Measurements from ENCODE around the gene LRRC41.
A peak's percentile ranks its signal among the peaks of the same experiment; 100 is the strongest.

The LRRC41 gene

DNA sequence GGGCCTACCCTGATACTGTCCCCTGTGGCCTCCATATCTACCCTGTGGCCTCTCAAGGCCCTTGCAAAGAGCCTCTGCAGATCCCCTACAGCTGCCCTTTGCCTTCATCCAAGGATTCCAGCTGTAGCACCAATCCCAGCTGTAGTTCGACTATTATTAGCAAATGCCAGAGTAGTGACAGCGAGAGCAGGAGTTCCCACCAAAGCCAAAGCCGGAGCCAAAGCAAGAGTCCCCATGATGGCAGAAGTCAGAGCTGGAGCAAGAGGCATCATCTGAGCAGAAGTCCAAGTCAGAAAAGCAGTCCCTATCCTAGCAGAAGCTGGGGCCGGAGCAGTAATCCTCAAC is 39.9 kb upstream of the LRRC41 start:
- TF ChIP-seq ZNF426 (tag by site-specific recombination; IDR thresholded peaks at IDR 0.05) = no peak
- TF ChIP-seq ZNF747 (tag by site-specific recombination; IDR thresholded peaks at IDR 0.05) = no peak
- TF ChIP-seq SP3 (tag by site-specific recombination; IDR thresholded peaks at IDR 0.05) = no peak
- TF ChIP-seq ZNF112 (tag by site-specific recombination; IDR thresholded peaks at IDR 0.05) = no peak
- TF ChIP-seq, protein P1, sequence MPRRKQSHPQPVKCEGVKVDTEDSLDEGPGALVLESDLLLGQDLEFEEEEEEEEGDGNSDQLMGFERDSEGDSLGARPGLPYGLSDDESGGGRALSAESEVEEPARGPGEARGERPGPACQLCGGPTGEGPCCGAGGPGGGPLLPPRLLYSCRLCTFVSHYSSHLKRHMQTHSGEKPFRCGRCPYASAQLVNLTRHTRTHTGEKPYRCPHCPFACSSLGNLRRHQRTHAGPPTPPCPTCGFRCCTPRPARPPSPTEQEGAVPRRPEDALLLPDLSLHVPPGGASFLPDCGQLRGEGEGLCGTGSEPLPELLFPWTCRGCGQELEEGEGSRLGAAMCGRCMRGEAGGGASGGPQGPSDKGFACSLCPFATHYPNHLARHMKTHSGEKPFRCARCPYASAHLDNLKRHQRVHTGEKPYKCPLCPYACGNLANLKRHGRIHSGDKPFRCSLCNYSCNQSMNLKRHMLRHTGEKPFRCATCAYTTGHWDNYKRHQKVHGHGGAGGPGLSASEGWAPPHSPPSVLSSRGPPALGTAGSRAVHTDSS (tag by site-specific recombination; IDR thresholded peaks at IDR 0.05) = no peak
- no peak for TF ChIP-seq KLF1 (tag by site-specific recombination; IDR thresholded peaks at IDR 0.05)
- no peak for TF ChIP-seq ZNF416 (tag by site-specific recombination; IDR thresholded peaks at IDR 0.05)
- TF ChIP-seq ZNF571 (tag by site-specific recombination; IDR thresholded peaks at IDR 0.05) = no peak
- TF ChIP-seq ZNF549 (tag by site-specific recombination; IDR thresholded peaks at IDR 0.05) = no peak
- no peak for TF ChIP-seq ZNF624 (tag by site-specific recombination; IDR thresholded peaks at IDR 0.05)
- TF ChIP-seq ZNF133 (tag by site-specific recombination; IDR thresholded peaks at IDR 0.05) = no peak
- TF ChIP-seq HOXC10 (CRISPR knock-in tag; IDR thresholded peaks at IDR 0.05) = no peak
- TF ChIP-seq ZNF335 (tag by site-specific recombination; conservative IDR thresholded peaks at IDR 0.05) = no peak
- TF ChIP-seq ZNF354C (tag by site-specific recombination; IDR thresholded peaks at IDR 0.05; ENCODE audit: borderline replicate concordance, low read depth) = no peak
- peaks cover 3 to 55% of the 10 kb centered on the region in 2 experiments; a peak in 2 of 3 replicates for H3K36me3 ChIP-seq (ENCODE audit: control insufficient read depth in 2 of 2, insufficient read depth in 1 of 2, low read length in 2 of 2)
- no peak overlapping the region for H3K27ac ChIP-seq (ENCODE audit: extremely low read depth, low read depth, low read length)
- no peak overlapping the region for H3K4me3 ChIP-seq (ENCODE audit: low read depth, low read length)
- no peaks in the 10 kb centered on the region for H3K9me3 ChIP-seq (ENCODE audit: control insufficient read depth, insufficient read depth, low read depth, low read length)
- POLR2A ChIA-PET = interaction anchor here (0.6 kb wide), 1 partner anchor 24 kb away, joined by 4 read pairs; no protein-coding TSS in a partner anchor
- CTCF ChIA-PET = interaction anchor here (1.0 to 2.6 kb wide), 2 partner anchors 10 to 63 kb away, joined by 3 to 14 read pairs; no protein-coding TSS in a partner anchor
- no peaks in the 10 kb centered on the region; the same call in none of the 2 replicates for H3K4me1 ChIP-seq (ENCODE audit: control insufficient read depth, insufficient read depth, low read length)

DNA sequence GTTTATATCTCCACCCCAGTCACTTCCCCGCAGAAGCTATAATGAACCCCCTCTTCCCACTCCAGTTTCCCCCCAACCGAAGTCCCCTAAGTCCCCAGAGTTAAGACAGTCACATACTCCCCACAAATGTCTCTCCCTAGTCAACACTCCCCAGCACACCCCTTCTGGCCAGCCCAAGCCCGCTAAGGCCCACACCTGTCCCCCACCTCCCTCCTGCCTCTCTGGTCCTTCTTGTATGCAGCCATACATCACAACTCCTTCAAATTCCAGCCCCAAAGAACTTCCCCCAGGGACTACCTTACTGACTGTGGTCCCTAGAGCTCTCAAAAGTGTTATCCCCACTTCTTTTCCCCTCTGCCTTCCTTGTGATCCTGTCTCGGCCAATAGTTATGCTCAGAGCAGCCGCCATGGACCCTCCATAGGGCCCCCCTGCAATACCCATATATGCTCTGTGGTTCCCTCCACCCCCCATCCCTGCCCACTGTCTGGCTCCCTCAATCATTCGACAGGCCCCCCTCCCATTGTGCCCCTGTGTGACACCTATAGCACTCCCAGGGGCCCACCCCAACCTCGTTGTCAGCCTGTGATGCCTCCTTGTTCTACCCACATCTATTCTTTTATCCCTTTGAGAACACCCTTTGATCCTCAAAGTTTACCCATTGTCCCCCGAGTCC is 39.4 kb upstream of the LRRC41 start:
- ChIA-PET POLR2A (no interaction called here), CTCF (interaction anchor here (0.6 to 2.6 kb wide), 4 partner anchors 9 to 64 kb away, joined by 3 to 14 read pairs (median 3); no protein-coding TSS in a partner anchor)
- no peak for TF ChIP-seq ZNF571 (tag by site-specific recombination; IDR thresholded peaks at IDR 0.05)
- TF ChIP-seq, protein P2, sequence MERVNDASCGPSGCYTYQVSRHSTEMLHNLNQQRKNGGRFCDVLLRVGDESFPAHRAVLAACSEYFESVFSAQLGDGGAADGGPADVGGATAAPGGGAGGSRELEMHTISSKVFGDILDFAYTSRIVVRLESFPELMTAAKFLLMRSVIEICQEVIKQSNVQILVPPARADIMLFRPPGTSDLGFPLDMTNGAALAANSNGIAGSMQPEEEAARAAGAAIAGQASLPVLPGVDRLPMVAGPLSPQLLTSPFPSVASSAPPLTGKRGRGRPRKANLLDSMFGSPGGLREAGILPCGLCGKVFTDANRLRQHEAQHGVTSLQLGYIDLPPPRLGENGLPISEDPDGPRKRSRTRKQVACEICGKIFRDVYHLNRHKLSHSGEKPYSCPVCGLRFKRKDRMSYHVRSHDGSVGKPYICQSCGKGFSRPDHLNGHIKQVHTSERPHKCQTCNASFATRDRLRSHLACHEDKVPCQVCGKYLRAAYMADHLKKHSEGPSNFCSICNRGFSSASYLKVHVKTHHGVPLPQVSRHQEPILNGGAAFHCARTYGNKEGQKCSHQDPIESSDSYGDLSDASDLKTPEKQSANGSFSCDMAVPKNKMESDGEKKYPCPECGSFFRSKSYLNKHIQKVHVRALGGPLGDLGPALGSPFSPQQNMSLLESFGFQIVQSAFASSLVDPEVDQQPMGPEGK (tag by site-specific recombination; IDR thresholded peaks at IDR 0.05) = 0 out of 2 replicates have a peak, but pooled peaks have one; percentile 14
- no peaks in the 10 kb centered on the region; the same call in none of the 2 replicates for H3K4me1 ChIP-seq (ENCODE audit: control insufficient read depth, insufficient read depth, low read length)
- no peaks in the 10 kb centered on the region for H3K9me3 ChIP-seq (ENCODE audit: control insufficient read depth, insufficient read depth, low read depth, low read length)
- no peak overlapping the region for H3K27ac ChIP-seq (ENCODE audit: extremely low read depth, low read depth, low read length)
- no peak overlapping the region for H3K4me3 ChIP-seq (ENCODE audit: low read depth, low read length)
- peaks cover 3 to 54% of the 10 kb centered on the region in 2 experiments; a peak in 2 of 3 replicates for H3K36me3 ChIP-seq (ENCODE audit: control insufficient read depth in 2 of 2, insufficient read depth in 1 of 2, low read length in 2 of 2)

DNA sequence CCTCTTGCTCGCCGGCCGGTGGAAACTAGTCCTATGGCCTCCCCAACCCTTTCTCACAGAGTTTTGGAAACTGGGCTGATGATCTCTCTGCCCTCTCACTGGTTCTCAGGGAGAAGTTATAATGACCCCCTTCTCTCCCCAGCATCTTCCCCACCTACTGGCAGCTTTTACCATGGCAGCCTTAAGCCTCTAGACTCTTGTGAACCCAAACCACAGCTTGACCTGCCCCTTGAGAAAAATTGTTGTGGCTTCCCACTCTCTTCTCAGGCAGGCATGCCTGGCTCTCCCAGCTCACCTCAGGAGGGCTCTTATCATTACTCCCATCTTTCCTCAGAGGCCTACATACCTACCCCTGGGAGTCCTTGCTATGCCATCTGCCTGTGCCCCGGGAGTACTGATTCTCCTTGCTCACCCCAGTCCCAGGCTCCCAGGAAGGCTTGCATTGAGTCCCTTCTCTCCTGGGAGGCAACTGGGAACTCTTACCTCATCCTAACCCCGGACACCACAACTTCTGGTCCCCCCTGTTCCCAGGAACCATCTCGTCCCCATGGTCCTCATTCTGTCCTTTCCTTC is 38.8 kb upstream of the LRRC41 start:
- POLR2A ChIA-PET = no interaction called here

More for the DNA sequence above, 38.8 kb upstream of the LRRC41 start:
- CTCF ChIA-PET = interaction anchor here (0.6 to 2.6 kb wide), 5 partner anchors 9 to 60 kb away, joined by 3 to 14 read pairs (median 4); partner anchors contain the start of genes LRRC41 and UQCRH
- Histone ChIP-seq H3K4me1 (ENCODE audit: control insufficient read depth, insufficient read depth, low read length) (no peaks in the 10 kb centered on the region; the same call in none of the 2 replicates), H3K36me3 (ENCODE audit: control insufficient read depth in 2 of 2, insufficient read depth in 1 of 2, low read length in 2 of 2) (peaks cover 1 to 49% of the 10 kb centered on the region in 2 experiments; a peak in 2 of 3 replicates), H3K27ac (ENCODE audit: extremely low read depth, low read depth, low read length) (no peak overlapping the region), H3K4me3 (ENCODE audit: low read depth, low read length) (no peak overlapping the region), H3K9me3 (ENCODE audit: control insufficient read depth, insufficient read depth, low read depth, low read length) (no peaks in the 10 kb centered on the region)
- TF ChIP-seq PRDM1 (tag by site-specific recombination; IDR thresholded peaks at IDR 0.05) = peak; percentile 59; the same call in 1 of the 2 replicates
- TF ChIP-seq, protein P3, sequence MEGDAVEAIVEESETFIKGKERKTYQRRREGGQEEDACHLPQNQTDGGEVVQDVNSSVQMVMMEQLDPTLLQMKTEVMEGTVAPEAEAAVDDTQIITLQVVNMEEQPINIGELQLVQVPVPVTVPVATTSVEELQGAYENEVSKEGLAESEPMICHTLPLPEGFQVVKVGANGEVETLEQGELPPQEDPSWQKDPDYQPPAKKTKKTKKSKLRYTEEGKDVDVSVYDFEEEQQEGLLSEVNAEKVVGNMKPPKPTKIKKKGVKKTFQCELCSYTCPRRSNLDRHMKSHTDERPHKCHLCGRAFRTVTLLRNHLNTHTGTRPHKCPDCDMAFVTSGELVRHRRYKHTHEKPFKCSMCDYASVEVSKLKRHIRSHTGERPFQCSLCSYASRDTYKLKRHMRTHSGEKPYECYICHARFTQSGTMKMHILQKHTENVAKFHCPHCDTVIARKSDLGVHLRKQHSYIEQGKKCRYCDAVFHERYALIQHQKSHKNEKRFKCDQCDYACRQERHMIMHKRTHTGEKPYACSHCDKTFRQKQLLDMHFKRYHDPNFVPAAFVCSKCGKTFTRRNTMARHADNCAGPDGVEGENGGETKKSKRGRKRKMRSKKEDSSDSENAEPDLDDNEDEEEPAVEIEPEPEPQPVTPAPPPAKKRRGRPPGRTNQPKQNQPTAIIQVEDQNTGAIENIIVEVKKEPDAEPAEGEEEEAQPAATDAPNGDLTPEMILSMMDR (tag by site-specific recombination; IDR thresholded peaks at IDR 0.05) = peak; percentile 52; the same call in 1 of the 2 replicates
- TF ChIP-seq ZNF138 (tag by site-specific recombination; IDR thresholded peaks at IDR 0.05; ENCODE audit: borderline replicate concordance) = no peak

All from HEK293 (cell line).